GM21360 (cell line): ENCODE results near the gene CRYGB.

Experiments
- ATAC-seq: cut with Tn5 transposase; IDR thresholded peaks from one replicate; pipeline ENCODE4 v1.9.1; 2021; ENCODE audit warnings: mild to moderate bottlenecking, moderate library complexity; ENCODE audit not compliant: unreplicated experiment

CRYGB gene

GRCh38 chr2:208146006-208146405 lies at the start of gene CRYGB:
TSS of gene CRYGB (minus strand) at chr2:208146158. CDS start at chr2:208146120, 38 bp downstream.
- no peak for ATAC-seq

GRCh38 chr2:208195531-208195930 lies 49.6 kb upstream of the CRYGB start:
- no peak for ATAC-seq

- ATAC-seq, result no peak
Observed at GRCh38 chr2:208192611-208193236, 46.8 kb upstream of the CRYGB start.

- no peak for ATAC-seq
Observed at GRCh38 chr2:208189810-208190503, 44.0 kb upstream of the CRYGB start, which contains the start of gene C2orf80. TSS of gene C2orf80 (minus strand) at chr2:208190030. CDS start at chr2:208186986, 3,044 bp downstream.

GRCh38 chr2:208189069-208189809 lies 43.3 kb upstream of the CRYGB start:
- ATAC-seq, result no peak

GRCh38 chr2:208186893-208187292 lies 40.9 kb upstream of the CRYGB start:
- no peak for ATAC-seq

- ATAC-seq, result no peak
Observed at GRCh38 chr2:208186465-208186864, 40.5 kb upstream of the CRYGB start.

- no peak for ATAC-seq
Observed at GRCh38 chr2:208183972-208184705, 38.2 kb upstream of the CRYGB start.

- ATAC-seq, result no peak
Observed at GRCh38 chr2:208183526-208183925, 37.6 kb upstream of the CRYGB start.

GRCh38 chr2:208182835-208183234 lies 36.9 kb upstream of the CRYGB start:
- ATAC-seq, result no peak

- no peak for ATAC-seq
Observed at GRCh38 chr2:208179028-208179609, 33.2 kb upstream of the CRYGB start.

GRCh38 chr2:208175840-208176153 lies 29.8 kb upstream of the CRYGB start:
- ATAC-seq, result no peak

- ATAC-seq, result peak; percentile 99
Observed at GRCh38 chr2:208175069-208175839, 29.3 kb upstream of the CRYGB start.

- no peak for ATAC-seq
Observed at GRCh38 chr2:208174144-208174543, 28.2 kb upstream of the CRYGB start.

- ATAC-seq, result no peak
Observed at GRCh38 chr2:208172125-208172524, 26.2 kb upstream of the CRYGB start.

- ATAC-seq, result no peak
Observed at GRCh38 chr2:208164951-208165755, 19.2 kb upstream of the CRYGB start.

GRCh38 chr2:208163489-208163888 lies 17.5 kb upstream of the CRYGB start, which contains the start of gene CRYGA:
TSS of gene CRYGA (minus strand) at chr2:208163589. CDS start at chr2:208163556, 33 bp downstream.
- ATAC-seq, result no peak

GRCh38 chr2:208156439-208156838 lies 10.5 kb upstream of the CRYGB start:
- ATAC-seq, result no peak

GRCh38 chr2:208153156-208153555 lies 7.2 kb upstream of the CRYGB start:
- ATAC-seq, result no peak
